PC-9 (cell line): ENCODE results near the gene RASGEF1C. TPM values are rescaled to one million over a fixed set of nuclear protein-coding genes. Genes with fewer than 3 reads are reported as not detected.

Experiments
- BruUV-seq: library from RNA; stranded (reverse); fragments of 400-500 nt; replicated peaks from 2 replicates; lab custom pipeline; 2021; lab: Mats Ljungman, UMichigan
- CTCF ChIA-PET: fragments of 300-600 bp; sonication (Branson Sonifier 250); formaldehyde crosslinking; loops from one replicate; lab custom pipeline; 2022; ENCODE audit warnings: antibody characterized with exemption; lab: Charles Lee
- POLR2A ChIA-PET: fragments of 300-600 bp; sonication (Branson Sonifier 250); formaldehyde crosslinking; loops from one replicate; lab custom pipeline; 2022; ENCODE audit warnings: antibody characterized with exemption; ENCODE audit not compliant: unreplicated experiment; lab: Charles Lee
- DNase-seq, 2 experiments: peaks; one replicate each; pipeline versions ENCODE4 v3.0.0 to v3.0.0-alpha.2; 2015 to 2022; ENCODE audit warnings: mixed read lengths in 1 of 2
- H2AFZ ChIP-seq: fragments of 200-600 bp; sonication (generic); 2 replicates; pipeline ENCODE4 v1.8.1; 2017; ENCODE audit warnings: antibody characterized with exemption
- H3F3A ChIP-seq: fragments of 200-600 bp; sonication (generic); 2 replicates; pipeline ENCODE4 v1.8.1; 2017; ENCODE audit warnings: antibody characterized with exemption, mild to moderate bottlenecking, low read depth; ENCODE audit not compliant: insufficient read depth
- H3K27ac ChIP-seq: fragments of 200-600 bp; sonication (generic); 2 replicates; pipeline ENCODE4 v1.6.1; 2016; ENCODE audit warnings: mixed run types
- H3K27me3 ChIP-seq: fragments of 200-600 bp; sonication (generic); 2 replicates; pipeline ENCODE4 v1.6.1; 2016; ENCODE audit warnings: low read depth, mixed run types; ENCODE audit not compliant: insufficient read depth
- H3K36me3 ChIP-seq: fragments of 200-600 bp; sonication (generic); 2 replicates; pipeline ENCODE4 v1.6.1; 2016; ENCODE audit warnings: low read depth, mixed run types
- H3K4me1 ChIP-seq: fragments of 200-600 bp; sonication (generic); replicated peaks from 2 replicates; pipeline ENCODE4 v1.6.1; 2016; ENCODE audit warnings: mixed run types; ENCODE audit not compliant: insufficient read depth
- H3K4me2 ChIP-seq: fragments of 200-600 bp; sonication (generic); 2 replicates; pipeline ENCODE4 v1.6.1; 2017; ENCODE audit warnings: mixed run types
- H3K4me3 ChIP-seq: fragments of 200-600 bp; sonication (generic); 2 replicates; pipeline ENCODE4 v1.6.1; 2016; ENCODE audit warnings: mixed run types
- H3K79me2 ChIP-seq: fragments of 200-600 bp; sonication (generic); 2 replicates; pipeline ENCODE4 v1.6.1; 2017; ENCODE audit warnings: low read depth, mixed run types
- H3K9me2 ChIP-seq: fragments of 200-600 bp; sonication (generic); 2 replicates; pipeline ENCODE4 v1.8.1; 2017; ENCODE audit warnings: mild to moderate bottlenecking; ENCODE audit not compliant: insufficient read depth
- H3K9me3 ChIP-seq: fragments of 200-600 bp; sonication (generic); 2 replicates; pipeline ENCODE4 v1.8.1; 2016; ENCODE audit warnings: low read depth; ENCODE audit not compliant: insufficient read depth
- H4K20me1 ChIP-seq: fragments of 200-600 bp; sonication (generic); 2 replicates; pipeline ENCODE4 v1.8.1; 2017; ENCODE audit not compliant: insufficient read depth
- EZH2 ChIP-seq: fragments of 200-600 bp; sonication (generic); IDR thresholded peaks from 2 replicates; pipeline ENCODE4 v1.8.0; 2017; ENCODE audit warnings: antibody characterized with exemption, low read depth
- intact Hi-C: fragments of 100-400 bp; cut with micrococcal nuclease; formaldehyde crosslinking; loops from one replicate; pipeline ENCODE4 v1.10.0; 2022; ENCODE audit not compliant: unreplicated experiment
- total RNA-seq: library from RNA; stranded (reverse); gene quantifications from 2 replicates; pipeline ENCODE4 v1.2.3, GENCODE V29; 2021
- TF ChIP-seq, protein P1 (sequence below): fragments of 200-600 bp; sonication (generic); conservative IDR thresholded peaks from 2 replicates; pipeline ENCODE4 v1.6.1; 2017; ENCODE audit warnings: mixed run types, antibody characterized with exemption, mild to moderate bottlenecking, moderate library complexity

RASGEF1C gene
- total RNA-seq, 1 experiment from 2014 or later, result not detected

DNA sequence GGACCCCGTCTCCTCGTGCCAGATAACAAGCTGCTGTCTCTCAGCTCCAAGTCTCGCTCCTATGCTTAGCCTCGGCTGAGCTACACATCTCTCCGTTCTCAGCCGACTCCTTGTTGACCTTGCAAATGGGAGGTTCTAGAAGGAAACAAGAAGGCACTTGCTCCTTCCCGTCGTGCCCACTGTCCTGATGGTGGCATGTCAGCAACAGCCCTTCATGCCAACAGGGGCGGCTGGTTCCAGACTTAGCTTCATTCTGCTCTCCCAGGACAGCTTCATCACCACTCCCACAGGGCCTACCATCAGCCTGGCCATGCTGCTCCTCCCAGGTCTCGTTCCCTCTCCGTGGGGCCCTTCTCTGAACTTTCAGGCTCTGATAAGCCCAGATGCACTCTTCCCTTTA, 13.0 kb upstream of the RASGEF1C start:
- TF ChIP-seq EZH2, result no peak
- TF ChIP-seq, protein P1, sequence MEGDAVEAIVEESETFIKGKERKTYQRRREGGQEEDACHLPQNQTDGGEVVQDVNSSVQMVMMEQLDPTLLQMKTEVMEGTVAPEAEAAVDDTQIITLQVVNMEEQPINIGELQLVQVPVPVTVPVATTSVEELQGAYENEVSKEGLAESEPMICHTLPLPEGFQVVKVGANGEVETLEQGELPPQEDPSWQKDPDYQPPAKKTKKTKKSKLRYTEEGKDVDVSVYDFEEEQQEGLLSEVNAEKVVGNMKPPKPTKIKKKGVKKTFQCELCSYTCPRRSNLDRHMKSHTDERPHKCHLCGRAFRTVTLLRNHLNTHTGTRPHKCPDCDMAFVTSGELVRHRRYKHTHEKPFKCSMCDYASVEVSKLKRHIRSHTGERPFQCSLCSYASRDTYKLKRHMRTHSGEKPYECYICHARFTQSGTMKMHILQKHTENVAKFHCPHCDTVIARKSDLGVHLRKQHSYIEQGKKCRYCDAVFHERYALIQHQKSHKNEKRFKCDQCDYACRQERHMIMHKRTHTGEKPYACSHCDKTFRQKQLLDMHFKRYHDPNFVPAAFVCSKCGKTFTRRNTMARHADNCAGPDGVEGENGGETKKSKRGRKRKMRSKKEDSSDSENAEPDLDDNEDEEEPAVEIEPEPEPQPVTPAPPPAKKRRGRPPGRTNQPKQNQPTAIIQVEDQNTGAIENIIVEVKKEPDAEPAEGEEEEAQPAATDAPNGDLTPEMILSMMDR, result no peak
- 0 out of 2 replicates have a peak, but pooled peaks cover 7% of the 10 kb centered on the region for H3K9me3 ChIP-seq
- BruUV-seq, result no TSS peak
- peaks cover 8% of the 10 kb centered on the region; the same call in 1 of the 2 replicates for H3K27me3 ChIP-seq
- H3K79me2 ChIP-seq, result no peaks in the 10 kb centered on the region
- no peak overlapping the region for H2AFZ ChIP-seq
- no peaks in the 10 kb centered on the region for H3F3A ChIP-seq
- no peak overlapping the region for H3K4me3 ChIP-seq
- no peaks in the 10 kb centered on the region for H4K20me1 ChIP-seq
- no peak overlapping the region for H3K27ac ChIP-seq
- no peak overlapping the region for H3K4me2 ChIP-seq
- intact Hi-C loops, result no loop called here
- H3K36me3 ChIP-seq, result no peaks in the 10 kb centered on the region
- POLR2A ChIA-PET, result no interaction called here
- no peaks in the 10 kb centered on the region for H3K4me1 ChIP-seq
- no peaks in the 10 kb centered on the region for H3K9me2 ChIP-seq
- CTCF ChIA-PET, result interaction anchor here (0.6 kb wide), 1 partner anchor 580 kb away, joined by 13 read pairs; the partner anchor contains the start of gene MGAT1
- no peak for DNase-seq

DNA sequence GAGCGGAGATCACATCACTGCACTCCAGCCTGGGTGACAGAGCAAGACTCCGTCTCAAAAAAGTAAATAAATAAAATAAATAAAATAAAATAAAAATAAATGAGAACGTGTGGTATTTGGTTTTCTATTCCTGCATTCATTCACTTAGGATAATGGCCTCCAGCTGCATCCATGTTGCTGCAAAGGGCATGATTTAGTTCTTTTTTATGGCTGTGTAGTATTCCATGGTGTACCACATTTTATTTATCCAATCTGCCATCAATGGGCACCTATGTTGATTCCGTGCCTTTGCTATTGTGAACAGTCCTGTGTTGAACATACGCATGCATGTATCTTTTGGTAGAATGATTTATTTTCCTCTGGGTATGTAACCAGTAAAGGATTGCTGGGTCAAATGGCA, 8.8 kb upstream of the RASGEF1C start:
- no peak overlapping the region for H3K4me3 ChIP-seq
- no peak for DNase-seq
- no peak overlapping the region for H2AFZ ChIP-seq
- CTCF ChIA-PET, result interaction anchor here (0.6 kb wide), 1 partner anchor 75 kb away, joined by 3 read pairs; no protein-coding TSS in a partner anchor
- H3K9me3 ChIP-seq, result 0 out of 2 replicates have a peak, but pooled peaks cover 7% of the 10 kb centered on the region
- H3K27me3 ChIP-seq, result peaks cover 12% of the 10 kb centered on the region; the same call in 1 of the 2 replicates
- H3K4me1 ChIP-seq, result no peaks in the 10 kb centered on the region
- H3K9me2 ChIP-seq, result no peaks in the 10 kb centered on the region
- H3K79me2 ChIP-seq, result no peaks in the 10 kb centered on the region
- H3K36me3 ChIP-seq, result no peaks in the 10 kb centered on the region
- H3K4me2 ChIP-seq, result no peak overlapping the region
- no peaks in the 10 kb centered on the region for H4K20me1 ChIP-seq
- no peak overlapping the region for H3K27ac ChIP-seq
- TF ChIP-seq, protein P1, result no peak
- no peak for TF ChIP-seq EZH2
- H3F3A ChIP-seq, result no peaks in the 10 kb centered on the region; the same call in 1 of the 2 replicates
- POLR2A ChIA-PET, result no interaction called here
- intact Hi-C loops, result no loop called here
- no TSS peak for BruUV-seq

DNA sequence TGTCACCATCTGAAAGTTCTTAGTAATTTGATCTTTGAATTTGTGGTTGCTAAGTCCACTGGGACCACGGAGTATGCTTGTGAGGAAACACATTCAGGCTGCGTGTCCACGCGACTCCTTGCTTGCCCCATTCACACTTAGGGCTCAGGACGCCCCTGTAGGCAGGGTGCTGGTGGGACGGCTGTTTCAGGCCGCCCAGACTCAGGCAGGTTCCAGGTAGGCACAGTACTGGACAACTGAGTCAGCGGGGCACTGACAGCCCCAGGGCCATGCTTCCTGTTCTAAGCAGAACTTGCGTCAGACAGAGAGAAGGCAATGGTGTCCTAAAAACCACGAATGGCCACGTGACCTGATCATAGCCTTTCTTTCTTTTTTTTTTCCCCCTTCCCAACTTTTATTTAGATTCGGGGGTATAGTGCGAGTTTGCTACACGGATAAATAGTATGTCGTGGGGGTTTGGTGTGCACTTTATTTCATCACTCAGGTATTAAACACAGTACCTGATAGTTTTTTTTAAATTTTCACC, 7.7 kb upstream of the RASGEF1C start:
- no peaks in the 10 kb centered on the region for H4K20me1 ChIP-seq
- peaks cover 12% of the 10 kb centered on the region; the same call in 1 of the 2 replicates for H3K27me3 ChIP-seq
- intact Hi-C loops, result no loop called here
- H3K4me3 ChIP-seq, result no peak overlapping the region
- no peaks in the 10 kb centered on the region for H3K36me3 ChIP-seq
- no peak overlapping the region for H3K27ac ChIP-seq
- DNase-seq, result no peak
- H3K79me2 ChIP-seq, result no peaks in the 10 kb centered on the region
- H3K4me2 ChIP-seq, result no peak overlapping the region
- H3F3A ChIP-seq, result no peaks in the 10 kb centered on the region; the same call in 1 of the 2 replicates
- 0 out of 2 replicates have a peak, but pooled peaks cover 7% of the 10 kb centered on the region for H3K9me3 ChIP-seq
- no peaks in the 10 kb centered on the region for H3K4me1 ChIP-seq
- POLR2A ChIA-PET, result no interaction called here
- TF ChIP-seq, protein P1, result no peak
- TF ChIP-seq EZH2, result no peak
- BruUV-seq, result no TSS peak
- no peaks in the 10 kb centered on the region for H3K9me2 ChIP-seq
- no peak overlapping the region for H2AFZ ChIP-seq
- CTCF ChIA-PET, result no interaction called here
